Fibroblast of the aortic adventitia (primary cell): ENCODE data around the gene SUSD1. TPM values are rescaled to one million over a fixed set of nuclear protein-coding genes. Genes with fewer than 3 reads are reported as not detected.

Experiments used
- DNase-seq: peaks from one replicate; pipeline ENCODE4 v3.0.0-alpha.2; 2010; ENCODE audit warnings: low read depth
- H3K4me3 ChIP-seq: 2 replicates; pipeline ENCODE4 v1.5.1; 2011; ENCODE audit warnings: low read depth, mild to moderate bottlenecking, control low read depth, low read length, moderate library complexity
- CTCF ChIP-seq: IDR thresholded peaks from 2 replicates; pipeline ENCODE4 v1.5.1; 2011; ENCODE audit warnings: mild to moderate bottlenecking, low read length, control low read depth, inconsistent platforms; ENCODE audit not compliant: insufficient read depth
- total RNA-seq: library from RNA; depleted of rRNA; stranded (reverse); fragments of >200 nt; gene quantifications from 2 replicates; pipeline ENCODE4 v1.2.3, GENCODE V29; 2012; ENCODE audit warnings: low replicate concordance

SUSD1 gene
- total RNA-seq, 1 donor: 16.4 TPM

- H3K4me3 ChIP-seq: no peak overlapping the region
- no peak for TF ChIP-seq CTCF
- DNase-seq: no peak
Observed at GRCh38 chr9:112005939-112006338, 169.2 kb downstream of the SUSD1 start.

- no peak for TF ChIP-seq CTCF
- no peak for DNase-seq
- H3K4me3 ChIP-seq: no peak overlapping the region
Observed at GRCh38 chr9:112003538-112003937, 171.6 kb downstream of the SUSD1 start.

- no peak for TF ChIP-seq CTCF
- H3K4me3 ChIP-seq: no peak overlapping the region
- DNase-seq: no peak
Observed at GRCh38 chr9:112002847-112003457, 172.1 kb downstream of the SUSD1 start.

- TF ChIP-seq CTCF: no peak
- no peak overlapping the region for H3K4me3 ChIP-seq
- DNase-seq: no peak
Observed at GRCh38 chr9:112002131-112002846, 172.8 kb downstream of the SUSD1 start.

GRCh38 chr9:112000743-112001142, 174.4 kb downstream of the SUSD1 start:
- TF ChIP-seq CTCF: no peak
- H3K4me3 ChIP-seq: no peak overlapping the region
- no peak for DNase-seq

GRCh38 chr9:111999319-111999718, 175.8 kb downstream of the SUSD1 start:
- no peak for TF ChIP-seq CTCF
- no peak for DNase-seq

More at GRCh38 chr9:111999319-111999718, 175.8 kb downstream of the SUSD1 start:
- no peak overlapping the region for H3K4me3 ChIP-seq
